ENCODE results near the gene GTF3C5. TPM values are rescaled to one million over a fixed set of nuclear protein-coding genes. Genes with fewer than 3 reads are reported as not detected.

GTF3C5 gene
- total and polyA plus RNA-seq, 9 of the 15 experiments (the other 6 are each of a cell fraction or from before 2014, with no cell fraction given) = 3.8 to 118 (median 83.7) TPM

- TF ChIP-seq, protein P1, sequence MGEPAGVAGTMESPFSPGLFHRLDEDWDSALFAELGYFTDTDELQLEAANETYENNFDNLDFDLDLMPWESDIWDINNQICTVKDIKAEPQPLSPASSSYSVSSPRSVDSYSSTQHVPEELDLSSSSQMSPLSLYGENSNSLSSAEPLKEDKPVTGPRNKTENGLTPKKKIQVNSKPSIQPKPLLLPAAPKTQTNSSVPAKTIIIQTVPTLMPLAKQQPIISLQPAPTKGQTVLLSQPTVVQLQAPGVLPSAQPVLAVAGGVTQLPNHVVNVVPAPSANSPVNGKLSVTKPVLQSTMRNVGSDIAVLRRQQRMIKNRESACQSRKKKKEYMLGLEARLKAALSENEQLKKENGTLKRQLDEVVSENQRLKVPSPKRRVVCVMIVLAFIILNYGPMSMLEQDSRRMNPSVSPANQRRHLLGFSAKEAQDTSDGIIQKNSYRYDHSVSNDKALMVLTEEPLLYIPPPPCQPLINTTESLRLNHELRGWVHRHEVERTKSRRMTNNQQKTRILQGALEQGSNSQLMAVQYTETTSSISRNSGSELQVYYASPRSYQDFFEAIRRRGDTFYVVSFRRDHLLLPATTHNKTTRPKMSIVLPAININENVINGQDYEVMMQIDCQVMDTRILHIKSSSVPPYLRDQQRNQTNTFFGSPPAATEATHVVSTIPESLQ (CRISPR knock-in tag; IDR thresholded peaks at IDR 0.05) = 0 out of 2 replicates have a peak, but pooled peaks have one; percentile 46
- TF ChIP-seq SNIP1 (IDR thresholded peaks at IDR 0.05; ENCODE audit: low read depth) (no peak), TAF7 (tag; IDR thresholded peaks at IDR 0.05) (no peak; the same call in 1 of the 2 replicates), ZNF449 (CRISPR knock-in tag; IDR thresholded peaks at IDR 0.05) (no peak), MAFK (IDR thresholded peaks at IDR 0.05; ENCODE audit: low read length) (no peak), FOXA3 (CRISPR knock-in tag; conservative IDR thresholded peaks at IDR 0.05 in 1 of 2, IDR thresholded peaks at IDR 0.05 in 1 of 2) (no peak), REST (IDR thresholded peaks at IDR 0.05; ENCODE audit: borderline replicate concordance) (no peak), REST (CRISPR knock-in tag; IDR thresholded peaks at IDR 0.05; ENCODE audit: low read depth) (peak; percentile 22; the same call in 1 of the 2 replicates), CCAR2 (IDR thresholded peaks at IDR 0.05; ENCODE audit: low read depth, low read length) (no peak), MEF2D (tag; conservative IDR thresholded peaks at IDR 0.05; ENCODE audit: low read depth) (no peak), SP1 (CRISPR knock-in tag; IDR thresholded peaks at IDR 0.05) (no peak), SIN3B (IDR thresholded peaks at IDR 0.05; ENCODE audit: low read depth) (peak; percentile 76), IRF9 (tag; IDR thresholded peaks at IDR 0.05) (no peak), ZNF445 (CRISPR knock-in tag; IDR thresholded peaks at IDR 0.05; ENCODE audit: low read depth) (no peak)
- TF ChIP-seq, protein P2, sequence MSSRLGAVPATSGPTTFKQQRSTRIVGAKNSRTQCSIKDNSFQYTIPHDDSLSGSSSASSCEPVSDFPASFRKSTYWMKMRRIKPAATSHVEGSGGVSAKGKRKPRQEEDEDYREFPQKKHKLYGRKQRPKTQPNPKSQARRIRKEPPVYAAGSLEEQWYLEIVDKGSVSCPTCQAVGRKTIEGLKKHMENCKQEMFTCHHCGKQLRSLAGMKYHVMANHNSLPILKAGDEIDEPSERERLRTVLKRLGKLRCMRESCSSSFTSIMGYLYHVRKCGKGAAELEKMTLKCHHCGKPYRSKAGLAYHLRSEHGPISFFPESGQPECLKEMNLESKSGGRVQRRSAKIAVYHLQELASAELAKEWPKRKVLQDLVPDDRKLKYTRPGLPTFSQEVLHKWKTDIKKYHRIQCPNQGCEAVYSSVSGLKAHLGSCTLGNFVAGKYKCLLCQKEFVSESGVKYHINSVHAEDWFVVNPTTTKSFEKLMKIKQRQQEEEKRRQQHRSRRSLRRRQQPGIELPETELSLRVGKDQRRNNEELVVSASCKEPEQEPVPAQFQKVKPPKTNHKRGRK (tag; IDR thresholded peaks at IDR 0.05) = no peak
These were observed 842 bp upstream of the GTF3C5 start (continued) for GRCh38 chr9:133029994-133030316.
